Skeletal muscle cell (primary cell): ENCODE results near the gene RAB11FIP2.
A peak's percentile ranks its signal among the peaks of the same experiment; 100 is the strongest.

Source experiments
- DNase-seq: peaks from one replicate; pipeline ENCODE4 v3.0.0-alpha.2; 2010; ENCODE audit warnings: low read depth
- H3K4me3 ChIP-seq: 2 replicates; pipeline ENCODE4 v1.5.1; 2011; ENCODE audit warnings: low read depth, mild to moderate bottlenecking, control low read depth, low read length, moderate library complexity

Gene RAB11FIP2

DNA sequence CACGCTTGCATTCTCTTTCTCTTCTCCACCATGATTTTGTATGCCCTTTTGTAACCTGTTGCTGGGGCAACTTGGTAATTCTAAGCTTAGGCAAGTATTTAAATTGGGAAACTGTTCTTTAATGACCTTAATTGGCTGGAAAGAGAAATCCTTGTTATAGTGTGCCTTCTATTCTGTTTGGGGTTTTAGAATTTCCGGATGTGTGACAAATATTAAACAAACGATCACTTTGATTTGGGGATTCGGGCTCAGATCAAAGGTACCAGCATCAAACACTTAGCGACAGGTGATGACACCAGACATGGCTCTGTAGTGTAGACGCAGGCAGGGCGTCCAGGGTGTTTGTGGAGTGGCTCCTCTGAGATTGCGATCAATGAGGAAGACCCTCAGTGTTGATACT is 55.0 kb downstream of the RAB11FIP2 start:
- no peak for DNase-seq
- no peak overlapping the region for H3K4me3 ChIP-seq

DNA sequence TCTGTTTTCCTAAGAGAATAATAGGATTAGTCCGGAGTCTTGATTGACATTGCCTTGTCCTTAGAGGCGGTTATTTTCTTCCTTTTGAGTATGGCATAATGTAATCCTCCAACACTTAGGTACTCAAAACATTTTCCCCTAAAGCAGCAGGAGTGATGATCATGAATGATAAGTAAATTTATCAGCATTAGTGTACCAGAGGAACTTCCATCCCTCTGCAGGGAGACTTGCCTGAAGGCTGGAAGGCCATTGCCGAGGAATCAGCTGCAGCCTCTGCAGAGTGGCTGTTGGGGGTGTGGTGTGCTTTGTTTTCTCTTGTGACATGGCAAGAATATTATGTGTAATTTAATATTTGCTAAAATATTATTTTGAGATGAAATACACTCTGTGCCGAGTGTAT is 56.8 kb downstream of the RAB11FIP2 start:
- no peak for DNase-seq
- no peak overlapping the region for H3K4me3 ChIP-seq

- no peak for DNase-seq
- H3K4me3 ChIP-seq, result no peak overlapping the region
These were observed 57.9 kb downstream of the RAB11FIP2 start for GRCh38 chr10:117988814-117989213.

- no peak for DNase-seq
- H3K4me3 ChIP-seq, result no peak overlapping the region
These were observed 59.4 kb downstream of the RAB11FIP2 start for GRCh38 chr10:117987244-117987909.

GRCh38 chr10:117983961-117984360 is 62.8 kb downstream of the RAB11FIP2 start:
- no peak for DNase-seq
- H3K4me3 ChIP-seq, result no peak overlapping the region

DNA sequence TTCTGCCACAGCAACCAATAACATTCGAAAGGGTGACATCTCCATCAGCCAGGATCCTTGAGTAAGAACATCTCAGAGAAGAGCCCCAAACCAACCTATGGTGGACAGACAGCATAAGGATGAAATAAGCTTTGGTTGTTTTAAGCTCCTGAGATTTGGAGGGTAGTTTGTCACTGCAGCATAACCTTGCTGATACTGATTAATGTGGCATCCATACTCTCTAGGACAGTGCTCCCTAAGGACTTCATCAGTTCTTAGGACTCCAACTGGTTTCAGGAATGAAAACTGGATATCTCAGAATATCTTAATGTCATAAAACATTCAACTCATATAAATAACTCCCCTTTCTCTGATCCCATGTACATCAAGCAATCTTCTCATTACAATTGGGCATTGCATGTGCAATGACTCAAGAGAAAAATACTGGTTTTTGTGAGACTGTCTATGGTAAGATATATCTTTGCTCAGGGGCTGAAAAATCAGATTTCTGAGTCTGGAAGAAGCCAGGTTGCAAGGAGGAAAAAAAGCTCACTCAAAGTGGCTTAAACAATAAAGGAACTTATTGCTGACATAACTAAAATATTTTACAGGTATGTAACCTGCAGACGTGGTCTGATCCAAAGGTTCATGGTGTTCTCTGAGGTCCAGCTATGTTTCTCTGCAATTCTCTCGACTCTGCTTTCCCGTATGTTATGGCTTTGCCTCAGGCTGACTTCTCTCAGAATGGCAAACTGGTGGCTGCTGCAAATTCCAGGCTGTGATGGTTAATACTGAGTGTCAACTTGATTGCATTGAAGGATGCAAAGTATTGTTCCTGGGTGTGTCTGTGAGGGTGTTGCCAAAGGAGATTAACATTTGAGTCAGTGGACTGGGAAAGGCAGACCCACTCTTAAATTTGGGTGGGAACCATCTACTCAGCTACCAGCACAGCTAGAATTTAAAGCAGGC is 65.7 kb downstream of the RAB11FIP2 start:
- DNase-seq, result no peak
- H3K4me3 ChIP-seq, result no peak overlapping the region

GRCh38 chr10:117980216-117980615 is 66.5 kb downstream of the RAB11FIP2 start:
- H3K4me3 ChIP-seq, result no peak overlapping the region
- peak; percentile 41 for DNase-seq

- no peak overlapping the region for H3K4me3 ChIP-seq
These were observed 74.4 kb downstream of the RAB11FIP2 start for GRCh38 chr10:117972168-117972837.

GRCh38 chr10:117970962-117971361 is 75.8 kb downstream of the RAB11FIP2 start:
- DNase-seq, result no peak
- H3K4me3 ChIP-seq, result no peak overlapping the region

More at GRCh38 chr10:117972168-117972837, 74.4 kb downstream of the RAB11FIP2 start:
- DNase-seq, result no peak

GRCh38 chr10:117969592-117969991 is 77.1 kb downstream of the RAB11FIP2 start:
- H3K4me3 ChIP-seq, result no peak overlapping the region
- no peak for DNase-seq

DNA sequence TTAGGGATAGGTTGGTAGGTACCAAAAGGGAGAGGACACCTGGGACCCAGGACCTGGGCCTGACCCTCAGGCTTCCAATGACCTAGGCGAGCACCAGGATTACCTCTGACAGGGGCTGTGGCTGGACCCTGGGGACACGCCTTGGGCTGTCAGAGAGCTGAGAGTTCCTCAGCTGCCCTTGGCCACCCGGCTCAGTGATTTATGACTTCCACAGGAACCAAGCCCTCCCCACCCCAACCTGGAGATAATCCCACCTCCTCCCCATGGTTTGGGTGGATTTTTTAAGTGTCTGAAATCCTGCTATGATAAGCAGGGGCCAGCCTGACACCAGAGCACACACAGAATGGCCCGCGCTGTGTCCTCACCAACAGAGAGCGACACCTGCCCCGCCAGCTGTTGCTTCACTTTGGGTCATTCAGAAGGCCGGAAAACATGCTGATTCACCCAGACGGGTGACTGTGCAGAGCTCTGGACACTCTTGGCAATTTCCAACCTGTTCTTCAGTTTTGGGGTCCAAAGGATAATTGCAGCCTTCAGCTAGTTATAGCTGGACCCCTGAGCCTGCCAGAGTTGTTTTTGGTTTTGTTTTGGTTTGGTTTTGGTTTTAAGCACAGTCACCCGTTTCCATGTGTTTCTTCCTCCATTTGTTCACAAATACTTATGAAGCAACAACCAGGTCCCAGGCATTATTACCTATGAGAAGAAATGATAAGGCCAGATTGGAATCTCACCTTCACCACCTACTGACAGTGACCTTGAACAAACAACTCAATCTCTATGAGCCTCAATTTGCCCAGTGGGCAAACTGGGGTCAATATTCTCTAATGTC is 78.2 kb downstream of the RAB11FIP2 start:
- no peak overlapping the region for H3K4me3 ChIP-seq
- DNase-seq, result no peak

DNA sequence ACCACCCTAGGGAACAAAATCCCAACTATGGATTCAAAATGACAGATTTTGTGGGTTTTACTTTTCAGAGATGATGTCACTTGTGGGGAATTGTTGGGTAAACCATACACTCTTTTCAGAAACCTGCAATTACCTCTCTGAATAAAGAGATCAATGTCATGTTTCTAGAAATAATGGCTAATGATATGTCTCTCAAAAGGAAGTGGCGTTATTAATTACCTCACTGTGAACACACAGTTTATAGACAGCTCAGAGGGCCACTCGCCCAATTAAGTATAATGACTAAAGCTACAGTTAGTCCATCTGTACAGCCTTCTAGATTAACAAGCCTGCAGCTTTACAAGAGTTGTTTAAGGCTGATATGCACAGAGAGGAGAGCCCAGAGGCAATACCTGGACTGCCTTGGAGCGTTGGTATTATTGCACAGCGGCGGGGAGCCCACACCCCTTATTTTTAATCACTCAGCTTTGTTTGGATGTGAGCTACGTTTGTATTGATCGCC is 79.5 kb downstream of the RAB11FIP2 start:
- DNase-seq, result no peak

DNA sequence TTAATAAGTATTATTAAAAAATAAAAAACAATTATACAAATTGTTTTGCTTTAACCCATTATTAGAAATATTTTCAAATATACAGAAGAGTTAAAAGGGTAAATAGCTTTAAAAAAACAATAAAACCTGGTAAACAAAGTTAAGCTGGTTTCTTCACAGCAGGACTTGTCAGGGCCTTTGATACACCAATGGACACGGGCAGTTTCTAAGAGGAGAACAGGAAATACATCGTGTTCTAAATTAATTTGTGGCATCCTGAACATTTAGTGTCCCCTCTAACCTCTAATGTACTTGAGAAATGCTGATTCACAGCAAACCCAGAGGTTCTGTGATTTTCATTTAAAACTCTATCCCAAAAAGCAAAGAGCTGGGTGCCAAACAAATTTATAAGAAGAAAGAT is 80.8 kb downstream of the RAB11FIP2 start:
- H3K4me3 ChIP-seq, result no peak overlapping the region
- DNase-seq, result no peak

More for the DNA sequence above, 79.5 kb downstream of the RAB11FIP2 start:
- H3K4me3 ChIP-seq, result no peak overlapping the region

DNA sequence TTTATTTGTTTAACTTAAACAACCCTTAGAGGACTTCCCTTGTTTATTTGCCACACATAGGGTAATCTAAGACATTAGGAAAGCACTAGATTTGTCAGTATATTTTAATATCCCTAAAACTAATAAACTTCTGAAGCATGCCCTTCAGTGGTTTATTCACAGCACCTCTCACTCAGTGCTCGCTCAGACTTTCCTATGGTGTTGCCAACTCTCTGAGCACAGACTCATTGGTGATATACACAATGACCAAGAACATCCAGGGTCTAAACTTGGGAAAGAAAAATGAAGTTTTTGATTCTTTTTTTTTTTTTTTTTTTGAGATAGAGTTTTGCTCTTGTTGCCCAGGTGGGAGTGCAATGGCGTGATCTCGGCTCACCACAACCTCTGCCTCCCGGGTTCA is 82.2 kb downstream of the RAB11FIP2 start:
- no peak for DNase-seq
- no peak overlapping the region for H3K4me3 ChIP-seq

DNA sequence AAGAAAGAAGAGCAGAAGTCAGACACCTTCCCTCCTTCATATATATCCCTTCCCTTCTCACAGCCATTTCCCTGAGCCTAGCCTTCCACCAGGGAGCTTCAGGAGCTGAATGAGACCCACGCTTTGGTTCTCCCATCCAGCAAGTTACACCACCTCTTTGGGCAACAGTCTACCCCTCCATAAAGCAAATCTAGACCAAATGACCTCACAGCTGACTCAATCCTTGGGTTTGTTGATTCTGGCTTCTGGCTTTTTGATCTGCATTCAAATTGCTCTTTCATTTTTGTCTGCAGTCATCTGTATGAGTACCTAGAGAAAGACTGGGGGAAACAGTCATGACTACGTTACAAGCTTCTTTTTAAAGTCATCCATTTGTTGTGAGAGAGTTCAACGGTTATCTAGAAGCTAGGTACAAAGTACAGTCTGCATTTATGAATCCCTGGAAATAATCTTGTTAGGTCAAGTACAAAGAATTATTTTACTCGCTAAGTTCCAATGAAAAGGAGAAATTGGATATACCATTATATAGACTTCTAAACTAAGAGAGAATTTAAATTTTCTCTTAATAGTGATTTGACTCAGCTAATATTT is 86.3 kb downstream of the RAB11FIP2 start:
- H3K4me3 ChIP-seq, result no peak overlapping the region
- DNase-seq, result no peak

- DNase-seq, result no peak
- no peak overlapping the region for H3K4me3 ChIP-seq
These were observed 89.8 kb downstream of the RAB11FIP2 start for GRCh38 chr10:117956972-117957371.

- H3K4me3 ChIP-seq, result no peak overlapping the region
- no peak for DNase-seq
These were observed 91.6 kb downstream of the RAB11FIP2 start for GRCh38 chr10:117955176-117955575.
